Trophoblast cell (in vitro differentiated cells and primary cell): ENCODE measurements around the gene TMEM101.
"Not testable (repeated sequence)": the region's sequence is repeated elsewhere in the genome, so short reads cannot be mapped to it uniquely, and the experiment has no call there.

Experiments
- DNase-seq, 2 donors: peaks; one replicate each; pipeline ENCODE4 v3.0.0-alpha.2; 2016
- H2AFZ ChIP-seq: 2 replicates; pipeline ENCODE4 v1.6.1; 2013; ENCODE audit warnings: low read length, moderate library complexity, mild to moderate bottlenecking; ENCODE audit not compliant: insufficient read depth, poor library complexity
- H2AK5ac ChIP-seq: 2 replicates; pipeline ENCODE4 v1.6.1; 2013; ENCODE audit warnings: mild to moderate bottlenecking, low read length
- H2BK120ac ChIP-seq: 2 replicates; pipeline ENCODE4 v1.6.1; 2013; ENCODE audit warnings: low read length, mild to moderate bottlenecking, moderate library complexity; ENCODE audit not compliant: insufficient read depth, poor library complexity
- H2BK12ac ChIP-seq: 2 replicates; pipeline ENCODE4 v1.6.1; 2013; ENCODE audit warnings: mild to moderate bottlenecking, low read length, moderate library complexity
- H2BK5ac ChIP-seq: 2 replicates; pipeline ENCODE4 v1.6.1; 2013; ENCODE audit warnings: low read length, low read depth, moderate library complexity, mild to moderate bottlenecking; ENCODE audit not compliant: poor library complexity
- H3K14ac ChIP-seq: 2 replicates; pipeline ENCODE4 v1.6.1; 2013; ENCODE audit warnings: mild to moderate bottlenecking, low read length
- H3K18ac ChIP-seq: 2 replicates; pipeline ENCODE4 v1.6.1; 2013; ENCODE audit warnings: mild to moderate bottlenecking, low read length
- H3K23ac ChIP-seq: 2 replicates; pipeline ENCODE4 v1.6.1; 2013; ENCODE audit warnings: low read length
- H3K27ac ChIP-seq: 2 replicates; pipeline ENCODE4 v1.5.1; 2013; ENCODE audit warnings: low read depth, mild to moderate bottlenecking, inconsistent platforms, low read length, moderate library complexity
- H3K27me3 ChIP-seq: 2 replicates; pipeline ENCODE4 v1.6.1; 2013; ENCODE audit warnings: inconsistent platforms, mild to moderate bottlenecking, low read length, moderate library complexity; ENCODE audit not compliant: insufficient read depth
- H3K36me3 ChIP-seq, 2 experiments: 1 replicate in 1 of 2; 2 replicates in 1 of 2; pipeline ENCODE4 v1.6.1; 2013; ENCODE audit warnings: low read length in 2 of 2, mild to moderate bottlenecking in 2 of 2, moderate library complexity in 1 of 2; ENCODE audit not compliant: insufficient read depth in 2 of 2, control insufficient read depth in 1 of 2
- H3K4ac ChIP-seq: 2 replicates; pipeline ENCODE4 v1.6.1; 2013; ENCODE audit warnings: low read depth, mild to moderate bottlenecking, low read length, moderate library complexity
- H3K4me1 ChIP-seq, 2 experiments: 1 replicate in 1 of 2; 2 replicates in 1 of 2; pipeline ENCODE4 v1.6.1; 2013; ENCODE audit warnings: low read length in 2 of 2, mild to moderate bottlenecking in 2 of 2, moderate library complexity in 1 of 2; ENCODE audit not compliant: insufficient read depth in 2 of 2, control insufficient read depth in 1 of 2
- H3K4me2 ChIP-seq: 2 replicates; pipeline ENCODE4 v1.6.1; 2013; ENCODE audit warnings: inconsistent platforms, mild to moderate bottlenecking, low read length, moderate library complexity
- H3K4me3 ChIP-seq: 2 replicates; pipeline ENCODE4 v1.5.1; 2013; ENCODE audit warnings: mild to moderate bottlenecking, low read depth, low read length, inconsistent platforms
- H3K79me1 ChIP-seq: one replicate; pipeline ENCODE4 v1.6.1; 2013; ENCODE audit warnings: low read length
- H3K79me2 ChIP-seq: 2 replicates; pipeline ENCODE4 v1.6.1; 2013; ENCODE audit warnings: low read length, mild to moderate bottlenecking; ENCODE audit not compliant: control insufficient read depth, insufficient read depth, poor library complexity
- H3K9ac ChIP-seq: 2 replicates; pipeline ENCODE4 v1.6.1; 2013; ENCODE audit warnings: mild to moderate bottlenecking, low read length
- H3K9me3 ChIP-seq: 2 replicates; pipeline ENCODE4 v1.6.1; 2013; ENCODE audit warnings: low read depth, mild to moderate bottlenecking, control low read depth, inconsistent platforms, low read length; ENCODE audit not compliant: insufficient read depth
- H4K12ac ChIP-seq: 2 replicates; pipeline ENCODE4 v1.6.1; 2013; ENCODE audit warnings: low read depth, mild to moderate bottlenecking, low read length, moderate library complexity
- H4K8ac ChIP-seq: 2 replicates; pipeline ENCODE4 v1.6.1; 2013; ENCODE audit warnings: low read depth, mild to moderate bottlenecking, low read length, moderate library complexity
- H4K91ac ChIP-seq: one replicate; pipeline ENCODE4 v1.6.1; 2013; ENCODE audit warnings: low read depth, mild to moderate bottlenecking, low read length, moderate library complexity
- WGBS: extraction: QIAGEN DNeasy Blood & Tissue Kit; methylation state at CpG from one replicate; pipeline ENCODE4 v1.1.7; 2013; ENCODE audit warnings: missing lambda C conversion rate; ENCODE audit not compliant: insufficient read length, insufficient coverage; ENCODE audit errors: extremely low coverage; 5-methylcytosine and 5-hydroxymethylcytosine counted together

Gene TMEM101

GRCh38 chr17:43998552-43998951, 16.2 kb downstream of the TMEM101 start:
- no peak overlapping the region for H2BK5ac ChIP-seq
- no peak overlapping the region for H2AFZ ChIP-seq
- H3K36me3 ChIP-seq: no peaks in the 10 kb centered on the region
- H3K9me3 ChIP-seq: no peaks in the 10 kb centered on the region
- H3K27ac ChIP-seq: no peak overlapping the region
- H3K4ac ChIP-seq: no peak overlapping the region
- H3K14ac ChIP-seq: no peak overlapping the region
- no peak overlapping the region for H4K91ac ChIP-seq
- peaks cover 2% of the 10 kb centered on the region in 2 experiments for H3K4me1 ChIP-seq
- no peak overlapping the region for H4K8ac ChIP-seq
- DNase-seq: no peak
- H3K9ac ChIP-seq: no peak overlapping the region
- no peaks in the 10 kb centered on the region for H3K79me2 ChIP-seq
- no peak overlapping the region for H3K18ac ChIP-seq
- no CpG with 5 or more reads among the region's 3 CpGs for WGBS
- H3K23ac ChIP-seq: no peak overlapping the region
- no peaks in the 10 kb centered on the region for H3K27me3 ChIP-seq
- H2AK5ac ChIP-seq: no peak overlapping the region
- no peak overlapping the region for H3K4me3 ChIP-seq
- no peaks in the 10 kb centered on the region for H3K79me1 ChIP-seq
- no peak overlapping the region for H4K12ac ChIP-seq
- H3K4me2 ChIP-seq: no peak overlapping the region
- H2BK12ac ChIP-seq: no peak overlapping the region
- no peak overlapping the region for H2BK120ac ChIP-seq

GRCh38 chr17:43997180-43997579, 17.6 kb downstream of the TMEM101 start:
- H3K23ac ChIP-seq, H3K9me3 ChIP-seq, H2AFZ ChIP-seq, H2AK5ac ChIP-seq, H4K8ac ChIP-seq, H3K9ac ChIP-seq, H3K4ac ChIP-seq, H3K27me3 ChIP-seq, H3K79me2 ChIP-seq, DNase-seq, H2BK12ac ChIP-seq, H4K91ac ChIP-seq, H3K27ac ChIP-seq, H3K36me3 ChIP-seq, H3K4me1 ChIP-seq, H3K14ac ChIP-seq, H4K12ac ChIP-seq, H2BK120ac ChIP-seq, H3K4me3 ChIP-seq, H3K79me1 ChIP-seq, H3K4me2 ChIP-seq, H2BK5ac ChIP-seq, H3K18ac ChIP-seq: not testable (repeated sequence)
- WGBS: no CpG with 5 or more reads among the region's 5 CpGs

- no peaks in the 10 kb centered on the region for H3K27me3 ChIP-seq
- H2AK5ac ChIP-seq: no peak overlapping the region
- H3K4me2 ChIP-seq: peak overlapping the region; percentile 65
- H3K4ac ChIP-seq: no peak overlapping the region
- no peak overlapping the region for H2BK120ac ChIP-seq
- H4K12ac ChIP-seq: no peak overlapping the region
- no peak overlapping the region for H4K8ac ChIP-seq
- no CpG with 5 or more reads among the region's 12 CpGs for WGBS
- no peak overlapping the region for H2BK5ac ChIP-seq
- no peaks in the 10 kb centered on the region for H3K79me2 ChIP-seq
- no peak for DNase-seq
- no peaks in the 10 kb centered on the region for H3K9me3 ChIP-seq
- no peak overlapping the region for H3K27ac ChIP-seq
- H3K23ac ChIP-seq: no peak overlapping the region
- H3K79me1 ChIP-seq: no peaks in the 10 kb centered on the region
- H3K14ac ChIP-seq: no peak overlapping the region
- no peak overlapping the region for H4K91ac ChIP-seq
- no peak overlapping the region for H2BK12ac ChIP-seq
- no peaks in the 10 kb centered on the region for H3K36me3 ChIP-seq
- no peak overlapping the region for H3K18ac ChIP-seq
- H2AFZ ChIP-seq: no peak overlapping the region
- H3K9ac ChIP-seq: no peak overlapping the region
- no peak overlapping the region for H3K4me3 ChIP-seq
- H3K4me1 ChIP-seq: peaks cover 2% of the 10 kb centered on the region in 2 experiments
Observed at GRCh38 chr17:43995150-43995471, 19.7 kb downstream of the TMEM101 start.

GRCh38 chr17:43994272-43995149, 20.3 kb downstream of the TMEM101 start:
- H3K4ac ChIP-seq: no peak overlapping the region
- H2BK12ac ChIP-seq: no peak overlapping the region
- no peaks in the 10 kb centered on the region for H3K79me1 ChIP-seq

More at GRCh38 chr17:43994272-43995149, 20.3 kb downstream of the TMEM101 start:
- DNase-seq: peak; percentile 37 to 78
- no peaks in the 10 kb centered on the region for H3K9me3 ChIP-seq
- no peaks in the 10 kb centered on the region for H3K36me3 ChIP-seq
- no peaks in the 10 kb centered on the region for H3K27me3 ChIP-seq
- no peak overlapping the region for H4K12ac ChIP-seq
- no peak overlapping the region for H2BK120ac ChIP-seq
- H4K91ac ChIP-seq: no peak overlapping the region
- H3K4me3 ChIP-seq: no peak overlapping the region
- peak overlapping the region; percentile 31 for H3K9ac ChIP-seq
- no peak overlapping the region for H3K27ac ChIP-seq
- peak overlapping the region; percentile 50 for H2AFZ ChIP-seq
- no peak overlapping the region for H3K14ac ChIP-seq
- H3K79me2 ChIP-seq: no peaks in the 10 kb centered on the region
- H2AK5ac ChIP-seq: no peak overlapping the region
- H3K4me2 ChIP-seq: peak overlapping the region; percentile 65
- no peak overlapping the region for H4K8ac ChIP-seq
- peaks cover 2% of the 10 kb centered on the region in 2 experiments for H3K4me1 ChIP-seq
- no peak overlapping the region for H3K23ac ChIP-seq
- H3K18ac ChIP-seq: no peak overlapping the region
- no peak overlapping the region for H2BK5ac ChIP-seq
- WGBS: no CpG with 5 or more reads among the region's 52 CpGs
